Measurements from ENCODE around the gene SPTLC3. TPM values are rescaled to one million over a fixed set of nuclear protein-coding genes. Genes with fewer than 3 reads are reported as not detected.

The SPTLC3 gene
- total and polyA plus RNA-seq, 3 experiments from 2014 or later: 1.7 TPM; not detected in 2

- Mint-ChIP-seq H3K27ac (no peak overlapping the region), H3K4me1 (no peaks in the 10 kb centered on the region), H3K36me3 (peaks cover 0 to 14% (median 0%) of the 10 kb centered on the region in 3 donors), H3K4me3 (no peak overlapping the region), H3K9me3 (peaks cover 0 to 8% (median 0%) of the 10 kb centered on the region in 5 donors), H3K27me3 (peaks cover 0 to 2% of the 10 kb centered on the region in 2 donors)
- no peaks in the 10 kb centered on the region for H3K27me3 ChIP-seq (ENCODE audit: insufficient read depth, low read length, poor library complexity, severe bottlenecking)
- no peak for DNase-seq
- H3K27ac ChIP-seq (ENCODE audit: low read depth, low read length): no peak overlapping the region
- CTCF ChIA-PET: no interaction called here
- POLR2A ChIA-PET: no interaction called here
- H3K4me1 ChIP-seq (ENCODE audit: insufficient read depth, low read length): no peaks in the 10 kb centered on the region
- no peaks in the 10 kb centered on the region for H3K36me3 ChIP-seq (ENCODE audit: insufficient read depth, low read length)
- H3K4me3 ChIP-seq (ENCODE audit: low read length): no peak overlapping the region
- no peaks in the 10 kb centered on the region for H3K9me3 ChIP-seq (ENCODE audit: low read length)
Observed at GRCh38 chr20:13028673-13029072, 19.9 kb downstream of the SPTLC3 start.

- Histone ChIP-seq H3K36me3 (ENCODE audit: insufficient read depth, low read length) (no peaks in the 10 kb centered on the region), H3K4me3 (ENCODE audit: low read length) (no peak overlapping the region), H3K27me3 (ENCODE audit: insufficient read depth, low read length, poor library complexity, severe bottlenecking) (no peaks in the 10 kb centered on the region), H3K9me3 (ENCODE audit: low read length) (no peaks in the 10 kb centered on the region), H3K4me1 (ENCODE audit: insufficient read depth, low read length) (no peaks in the 10 kb centered on the region), H3K27ac (ENCODE audit: low read depth, low read length) (no peak overlapping the region)
- ChIA-PET CTCF (no interaction called here), POLR2A (no interaction called here)
- Mint-ChIP-seq H3K4me3 (no peak overlapping the region), H3K27me3 (peaks cover 0 to 3% of the 10 kb centered on the region in 2 donors), H3K4me1 (no peaks in the 10 kb centered on the region), H3K36me3 (peaks cover 0 to 14% (median 0%) of the 10 kb centered on the region in 3 donors), H3K27ac (no peak overlapping the region), H3K9me3 (peaks cover 0 to 5% (median 0%) of the 10 kb centered on the region in 5 donors)
- no peak for DNase-seq
Observed at GRCh38 chr20:13029687-13030375, 21.1 kb downstream of the SPTLC3 start.

- H3K4me3 ChIP-seq (ENCODE audit: low read length): no peak overlapping the region
- no peaks in the 10 kb centered on the region for H3K27me3 ChIP-seq (ENCODE audit: insufficient read depth, low read length, poor library complexity, severe bottlenecking)
- peaks cover 0 to 3% of the 10 kb centered on the region in 2 donors for H3K27me3 Mint-ChIP-seq
- no peak overlapping the region for H3K27ac ChIP-seq (ENCODE audit: low read depth, low read length)
- H3K36me3 ChIP-seq (ENCODE audit: insufficient read depth, low read length): no peaks in the 10 kb centered on the region
- no peak for DNase-seq
- ChIA-PET POLR2A (no interaction called here), CTCF (no interaction called here)
- H3K4me1 ChIP-seq (ENCODE audit: insufficient read depth, low read length): no peaks in the 10 kb centered on the region
- no peak overlapping the region for H3K4me3 Mint-ChIP-seq
- no peaks in the 10 kb centered on the region for H3K9me3 ChIP-seq (ENCODE audit: low read length)
- H3K36me3 Mint-ChIP-seq: peaks cover 0 to 14% (median 0%) of the 10 kb centered on the region in 3 donors
- H3K4me1 Mint-ChIP-seq: no peaks in the 10 kb centered on the region
- no peak overlapping the region for H3K27ac Mint-ChIP-seq
- H3K9me3 Mint-ChIP-seq: peaks cover 0 to 5% (median 0%) of the 10 kb centered on the region in 5 donors
Observed at GRCh38 chr20:13031751-13032150, 23.0 kb downstream of the SPTLC3 start.

DNA sequence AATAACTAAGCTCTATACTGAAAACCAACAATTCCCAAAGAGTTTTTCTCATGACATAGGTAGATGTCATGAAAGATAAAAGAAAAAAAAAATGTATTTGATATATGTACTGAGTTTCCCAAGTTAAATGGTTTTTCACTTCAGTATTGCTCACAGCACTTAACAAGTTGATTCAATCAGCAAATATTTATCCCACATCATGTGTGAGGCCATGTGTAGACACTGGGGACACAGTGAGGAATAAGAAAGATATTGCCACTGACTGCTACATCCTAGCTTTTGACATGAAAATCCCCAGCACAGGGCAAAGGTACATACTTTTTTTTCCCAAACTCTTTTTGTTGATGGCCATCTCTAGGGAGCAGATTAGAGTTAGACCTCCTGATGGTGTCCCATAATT, 25.3 kb downstream of the SPTLC3 start:
- Mint-ChIP-seq H3K9me3 (peaks cover 0 to 5% (median 2%) of the 10 kb centered on the region in 5 donors), H3K27ac (no peak overlapping the region), H3K36me3 (peaks cover 0 to 7% (median 0%) of the 10 kb centered on the region in 3 donors), H3K4me1 (no peaks in the 10 kb centered on the region), H3K27me3 (peaks cover 0 to 3% of the 10 kb centered on the region in 2 donors), H3K4me3 (no peak overlapping the region)
- Histone ChIP-seq H3K36me3 (ENCODE audit: insufficient read depth, low read length) (no peaks in the 10 kb centered on the region), H3K4me1 (ENCODE audit: insufficient read depth, low read length) (no peaks in the 10 kb centered on the region), H3K4me3 (ENCODE audit: low read length) (no peak overlapping the region), H3K9me3 (ENCODE audit: low read length) (no peaks in the 10 kb centered on the region), H3K27ac (ENCODE audit: low read depth, low read length) (no peak overlapping the region), H3K27me3 (ENCODE audit: insufficient read depth, low read length, poor library complexity, severe bottlenecking) (no peaks in the 10 kb centered on the region)
- CTCF ChIA-PET: no interaction called here
- DNase-seq: no peak
- POLR2A ChIA-PET: no interaction called here

DNA sequence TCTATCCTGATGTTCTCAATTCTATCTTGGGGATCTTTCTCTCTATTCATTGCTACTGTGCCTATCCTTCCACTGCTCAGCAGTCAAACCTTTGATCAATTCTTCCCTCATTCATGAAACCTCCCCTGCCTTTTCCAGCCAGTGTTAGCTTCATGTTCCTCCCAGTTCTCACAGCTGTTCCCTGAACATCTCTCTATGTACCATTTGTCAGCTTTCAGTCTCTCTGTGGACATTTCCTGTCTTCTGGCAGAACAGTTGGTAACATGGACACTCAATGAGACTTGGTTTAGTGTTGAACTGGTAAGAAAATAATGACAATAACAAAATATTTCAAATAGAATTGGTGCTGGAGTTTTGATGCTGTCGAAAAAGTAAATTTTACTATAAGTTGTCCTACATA, 26.2 kb downstream of the SPTLC3 start:
- no peak for DNase-seq
- ChIA-PET POLR2A (no interaction called here), CTCF (no interaction called here)
- Mint-ChIP-seq H3K4me1 (no peaks in the 10 kb centered on the region), H3K9me3 (peaks cover 0 to 5% (median 2%) of the 10 kb centered on the region in 5 donors), H3K27me3 (peaks cover 0 to 2% of the 10 kb centered on the region in 2 donors), H3K4me3 (no peak overlapping the region), H3K36me3 (peaks cover 0 to 7% (median 0%) of the 10 kb centered on the region in 3 donors), H3K27ac (no peak overlapping the region)
- Histone ChIP-seq H3K4me3 (ENCODE audit: low read length) (no peak overlapping the region), H3K4me1 (ENCODE audit: insufficient read depth, low read length) (no peaks in the 10 kb centered on the region), H3K27ac (ENCODE audit: low read depth, low read length) (no peak overlapping the region), H3K36me3 (ENCODE audit: insufficient read depth, low read length) (no peaks in the 10 kb centered on the region), H3K27me3 (ENCODE audit: insufficient read depth, low read length, poor library complexity, severe bottlenecking) (no peaks in the 10 kb centered on the region), H3K9me3 (ENCODE audit: low read length) (no peaks in the 10 kb centered on the region)

- no peak overlapping the region for H3K27ac ChIP-seq (ENCODE audit: low read depth, low read length)
- H3K36me3 ChIP-seq (ENCODE audit: insufficient read depth, low read length): no peaks in the 10 kb centered on the region
- no peak overlapping the region for H3K4me3 ChIP-seq (ENCODE audit: low read length)
- no peak overlapping the region for H3K27ac Mint-ChIP-seq
- ChIA-PET POLR2A (no interaction called here), CTCF (no interaction called here)
- H3K27me3 Mint-ChIP-seq: peaks cover 0 to 1% of the 10 kb centered on the region in 2 donors
- peaks cover 0 to 7% (median 0%) of the 10 kb centered on the region in 3 donors for H3K36me3 Mint-ChIP-seq
- no peak overlapping the region for H3K4me3 Mint-ChIP-seq
- no peaks in the 10 kb centered on the region for H3K27me3 ChIP-seq (ENCODE audit: insufficient read depth, low read length, poor library complexity, severe bottlenecking)
- H3K9me3 ChIP-seq (ENCODE audit: low read length): no peaks in the 10 kb centered on the region
- no peak for DNase-seq
- peaks cover 0 to 5% (median 2%) of the 10 kb centered on the region in 5 donors for H3K9me3 Mint-ChIP-seq
- no peaks in the 10 kb centered on the region for H3K4me1 Mint-ChIP-seq
- H3K4me1 ChIP-seq (ENCODE audit: insufficient read depth, low read length): no peaks in the 10 kb centered on the region
Observed at GRCh38 chr20:13035399-13036152, 26.8 kb downstream of the SPTLC3 start.

- no peaks in the 10 kb centered on the region for H3K27me3 ChIP-seq (ENCODE audit: insufficient read depth, low read length, poor library complexity, severe bottlenecking)
- Mint-ChIP-seq H3K9me3 (peaks cover 0 to 4% (median 2%) of the 10 kb centered on the region in 5 donors), H3K4me1 (no peaks in the 10 kb centered on the region), H3K4me3 (no peak overlapping the region), H3K36me3 (peaks cover 0 to 2% (median 0%) of the 10 kb centered on the region in 3 donors), H3K27me3 (peaks cover 0 to 1% of the 10 kb centered on the region in 2 donors), H3K27ac (no peak overlapping the region)
- no peak overlapping the region for H3K27ac ChIP-seq (ENCODE audit: low read depth, low read length)
- ChIA-PET CTCF (no interaction called here), POLR2A (no interaction called here)
- H3K4me1 ChIP-seq (ENCODE audit: insufficient read depth, low read length): no peaks in the 10 kb centered on the region
- no peaks in the 10 kb centered on the region for H3K36me3 ChIP-seq (ENCODE audit: insufficient read depth, low read length)
- DNase-seq: no peak
- no peaks in the 10 kb centered on the region for H3K9me3 ChIP-seq (ENCODE audit: low read length)
- H3K4me3 ChIP-seq (ENCODE audit: low read length): no peak overlapping the region
Observed at GRCh38 chr20:13037727-13038126, 29.0 kb downstream of the SPTLC3 start.

DNA sequence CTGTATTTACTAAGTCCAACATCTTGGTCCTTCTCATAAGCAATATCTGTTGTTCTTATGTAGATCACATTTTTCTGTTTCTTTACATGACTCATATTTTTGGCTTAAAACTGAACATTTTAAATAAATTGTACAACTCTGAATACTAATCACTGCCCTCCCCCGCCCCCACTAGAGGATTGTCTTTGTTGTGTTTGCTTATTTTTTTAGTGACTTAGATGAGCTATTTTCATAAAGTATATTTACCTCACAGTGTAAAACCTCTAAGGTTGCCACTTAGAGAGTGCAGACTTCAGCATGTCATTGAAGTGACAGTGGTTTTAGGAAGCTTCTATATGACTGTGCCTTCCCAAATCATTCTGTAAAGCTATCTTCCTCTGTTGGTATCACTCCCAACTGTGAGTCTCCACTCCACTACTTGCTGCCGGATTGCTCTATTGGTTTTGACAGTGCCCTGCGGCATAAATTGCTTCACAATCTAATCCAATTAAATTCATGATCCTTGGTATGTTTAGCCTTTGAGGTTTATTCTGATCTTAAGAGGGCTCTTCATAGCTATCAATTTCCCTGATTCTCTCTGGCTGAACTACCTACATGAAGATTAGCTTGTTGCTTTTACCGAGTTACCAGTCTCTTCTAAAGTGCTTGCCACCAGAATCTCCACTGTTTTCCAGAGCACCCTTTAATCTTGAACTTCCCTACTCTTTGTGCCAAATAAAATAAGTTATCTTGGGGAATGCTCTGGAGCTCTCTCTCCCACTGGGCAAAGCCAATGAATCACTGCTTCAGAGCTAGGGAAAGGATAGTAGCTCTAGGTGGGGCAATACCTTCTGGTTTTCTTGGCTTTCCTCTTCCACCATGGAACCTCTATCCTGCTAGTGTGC, 33.0 kb downstream of the SPTLC3 start:
- CTCF ChIA-PET: no interaction called here
- H3K9me3 Mint-ChIP-seq: peaks cover 0 to 8% (median 2%) of the 10 kb centered on the region in 5 donors

More for the DNA sequence above, 33.0 kb downstream of the SPTLC3 start:
- Histone ChIP-seq H3K4me3 (ENCODE audit: low read length) (no peak overlapping the region), H3K4me1 (ENCODE audit: insufficient read depth, low read length) (no peaks in the 10 kb centered on the region), H3K27ac (ENCODE audit: low read depth, low read length) (no peak overlapping the region), H3K27me3 (ENCODE audit: insufficient read depth, low read length, poor library complexity, severe bottlenecking) (no peaks in the 10 kb centered on the region), H3K9me3 (ENCODE audit: low read length) (no peaks in the 10 kb centered on the region), H3K36me3 (ENCODE audit: insufficient read depth, low read length) (no peaks in the 10 kb centered on the region)
- Mint-ChIP-seq H3K27me3 (peaks cover 1 to 4% of the 10 kb centered on the region in 2 donors), H3K36me3 (no peaks in the 10 kb centered on the region), H3K4me1 (no peaks in the 10 kb centered on the region), H3K27ac (no peak overlapping the region), H3K4me3 (no peak overlapping the region)
- POLR2A ChIA-PET: no interaction called here
- no peak for DNase-seq
